GM12801 (cell line): ENCODE data around the gene NUP153.

Experiments
- CTCF ChIP-seq: IDR thresholded peaks from one replicate; pipeline ENCODE4 v1.5.1; 2011; ENCODE audit warnings: control low read depth; ENCODE audit not compliant: insufficient read length; ENCODE audit errors: extremely low read depth

The NUP153 gene

GRCh38 chr6:17716221-17716620 lies 9.5 kb upstream of the NUP153 start:
- TF ChIP-seq CTCF: no peak

GRCh38 chr6:17714879-17715851 lies 8.4 kb upstream of the NUP153 start:
- no peak for TF ChIP-seq CTCF

DNA sequence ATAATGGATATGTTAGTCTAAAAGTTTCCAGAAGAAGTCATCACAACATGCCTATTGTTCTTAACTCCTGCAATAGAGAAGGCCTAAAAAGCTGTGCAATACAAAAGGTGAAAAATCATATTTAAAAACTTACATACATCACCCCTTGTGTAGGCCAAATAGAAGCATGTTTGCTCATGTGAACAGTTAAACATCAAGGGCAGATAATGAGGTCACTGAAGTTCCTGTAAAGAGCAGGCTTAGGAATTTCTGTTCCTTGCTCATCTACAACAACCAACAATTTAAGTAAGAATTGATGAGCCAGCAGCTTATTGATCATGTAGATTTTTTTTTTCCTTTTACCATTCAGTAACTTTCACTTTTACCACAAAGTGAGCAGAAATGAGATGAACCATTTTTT lies 7.5 kb upstream of the NUP153 start:
- TF ChIP-seq CTCF: no peak

GRCh38 chr6:17712576-17712975 lies 5.9 kb upstream of the NUP153 start:
- TF ChIP-seq CTCF: no peak

GRCh38 chr6:17710331-17710730 lies 3.6 kb upstream of the NUP153 start:
- no peak for TF ChIP-seq CTCF

GRCh38 chr6:17709476-17709875 lies 2.8 kb upstream of the NUP153 start:
- TF ChIP-seq CTCF: no peak

- TF ChIP-seq CTCF: no peak
Observed at GRCh38 chr6:17707371-17707651, 586 bp upstream of the NUP153 start.
